Measurements from ENCODE around the gene ZNF284.

Gene ZNF284

GRCh38 chr19:44050740-44051649 lies 21.0 kb upstream of the ZNF284 start:
- H3K4me3 ChIP-seq (replicated peaks in 1 of 2; ENCODE audit: low read depth in 2 of 2, low read length in 2 of 2) = peak overlapping the region; percentile 90 to 95
- peak in 1 of 2 donors; percentile 8 for DNase-seq (ENCODE audit: low read depth in 2 of 2)
- TF ChIP-seq, protein P1, sequence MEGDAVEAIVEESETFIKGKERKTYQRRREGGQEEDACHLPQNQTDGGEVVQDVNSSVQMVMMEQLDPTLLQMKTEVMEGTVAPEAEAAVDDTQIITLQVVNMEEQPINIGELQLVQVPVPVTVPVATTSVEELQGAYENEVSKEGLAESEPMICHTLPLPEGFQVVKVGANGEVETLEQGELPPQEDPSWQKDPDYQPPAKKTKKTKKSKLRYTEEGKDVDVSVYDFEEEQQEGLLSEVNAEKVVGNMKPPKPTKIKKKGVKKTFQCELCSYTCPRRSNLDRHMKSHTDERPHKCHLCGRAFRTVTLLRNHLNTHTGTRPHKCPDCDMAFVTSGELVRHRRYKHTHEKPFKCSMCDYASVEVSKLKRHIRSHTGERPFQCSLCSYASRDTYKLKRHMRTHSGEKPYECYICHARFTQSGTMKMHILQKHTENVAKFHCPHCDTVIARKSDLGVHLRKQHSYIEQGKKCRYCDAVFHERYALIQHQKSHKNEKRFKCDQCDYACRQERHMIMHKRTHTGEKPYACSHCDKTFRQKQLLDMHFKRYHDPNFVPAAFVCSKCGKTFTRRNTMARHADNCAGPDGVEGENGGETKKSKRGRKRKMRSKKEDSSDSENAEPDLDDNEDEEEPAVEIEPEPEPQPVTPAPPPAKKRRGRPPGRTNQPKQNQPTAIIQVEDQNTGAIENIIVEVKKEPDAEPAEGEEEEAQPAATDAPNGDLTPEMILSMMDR (IDR thresholded peaks at IDR 0.05; ENCODE audit: low read depth, low read length) = no peak

DNA sequence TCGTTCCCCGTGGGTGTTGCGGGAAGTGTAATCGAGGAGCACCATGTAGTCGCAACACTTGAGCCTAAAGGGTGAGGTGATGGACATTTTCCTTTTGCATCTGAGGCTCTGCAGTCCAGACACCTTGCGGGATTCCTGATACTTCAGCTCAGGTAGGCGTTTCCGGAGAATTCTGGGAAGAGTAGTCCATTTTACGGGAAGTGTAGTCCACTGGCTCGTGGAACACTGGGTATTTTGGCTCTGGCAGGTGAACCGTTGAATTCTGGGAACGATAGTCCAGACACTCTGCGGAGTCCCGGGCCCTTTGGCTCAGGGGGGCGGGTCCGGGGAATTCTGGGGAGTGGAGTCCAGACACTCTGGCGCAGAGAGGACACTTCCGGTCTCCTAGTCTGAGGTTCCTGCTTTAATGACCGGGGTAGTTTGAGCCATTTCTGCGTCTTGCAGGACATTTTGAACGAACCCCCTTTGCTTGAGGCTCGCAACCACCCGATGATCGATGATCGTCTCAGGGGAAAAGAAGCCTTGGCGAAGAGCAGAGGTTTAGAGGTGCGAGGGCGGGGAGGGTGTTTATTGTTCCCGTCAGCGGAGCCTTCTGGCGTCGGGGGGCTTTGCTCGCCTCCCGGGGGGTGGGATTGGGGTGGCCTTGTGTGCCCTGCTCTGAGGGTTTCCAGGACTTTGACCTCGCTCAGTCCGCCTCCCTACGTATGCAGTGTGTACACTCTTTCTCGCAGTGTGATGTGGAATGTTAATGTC lies 20.1 kb upstream of the ZNF284 start, which contains the start of gene ZNF223:
Gene ZNF223, plus strand, starts transcription at position 387 of the 753 bp plus-strand sequence. CDS start 3,141 bp downstream, outside the sequence.
- H3K4me3 ChIP-seq (replicated peaks in 1 of 2; ENCODE audit: low read depth in 2 of 2, low read length in 2 of 2) = peak within 1 kb of the TSS; percentile 90 to 95
- DNase-seq (ENCODE audit: low read depth in 2 of 2) = peak; percentile 92 to 95
- TF ChIP-seq, protein P1 (IDR thresholded peaks at IDR 0.05; ENCODE audit: low read depth, low read length) = no peak

DNA sequence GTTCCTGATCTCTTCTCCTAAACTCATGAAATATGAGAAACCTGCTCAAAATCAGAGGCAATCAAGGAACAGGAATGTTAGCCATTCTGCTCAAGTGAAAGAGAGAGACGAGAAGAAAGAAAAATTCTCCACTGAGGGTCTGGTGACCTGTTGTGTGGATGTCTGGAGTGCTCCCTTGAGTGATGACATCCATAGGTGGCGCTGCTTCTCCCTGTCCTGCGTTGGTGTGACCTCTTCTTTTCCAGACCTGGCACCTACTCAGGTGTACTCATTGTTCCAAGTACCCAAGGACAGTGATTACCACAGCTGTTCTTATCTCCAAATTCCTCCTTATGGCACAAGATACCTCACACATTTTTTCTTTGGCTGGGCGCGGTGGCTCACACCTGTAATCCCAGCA lies 16.1 kb upstream of the ZNF284 start:
- TF ChIP-seq, protein P1 (IDR thresholded peaks at IDR 0.05; ENCODE audit: low read depth, low read length) = no peak
- H3K4me3 ChIP-seq (replicated peaks in 1 of 2; ENCODE audit: low read depth in 2 of 2, low read length in 2 of 2) = no peak overlapping the region
- no peak for DNase-seq (ENCODE audit: low read depth in 2 of 2)

- DNase-seq (ENCODE audit: low read depth in 2 of 2) = no peak
- H3K4me3 ChIP-seq (replicated peaks in 1 of 2; ENCODE audit: low read depth in 2 of 2, low read length in 2 of 2) = no peak overlapping the region
- TF ChIP-seq, protein P1 (IDR thresholded peaks at IDR 0.05; ENCODE audit: low read depth, low read length) = no peak
Measured at GRCh38 chr19:44059229-44059628, 12.7 kb upstream of the ZNF284 start.

- H3K4me3 ChIP-seq (replicated peaks in 1 of 2; ENCODE audit: low read depth in 2 of 2, low read length in 2 of 2) = no peak overlapping the region
- no peak for DNase-seq (ENCODE audit: low read depth in 2 of 2)
- TF ChIP-seq, protein P1 (IDR thresholded peaks at IDR 0.05; ENCODE audit: low read depth, low read length) = no peak
Measured at GRCh38 chr19:44061038-44061437, 10.9 kb upstream of the ZNF284 start.

DNA sequence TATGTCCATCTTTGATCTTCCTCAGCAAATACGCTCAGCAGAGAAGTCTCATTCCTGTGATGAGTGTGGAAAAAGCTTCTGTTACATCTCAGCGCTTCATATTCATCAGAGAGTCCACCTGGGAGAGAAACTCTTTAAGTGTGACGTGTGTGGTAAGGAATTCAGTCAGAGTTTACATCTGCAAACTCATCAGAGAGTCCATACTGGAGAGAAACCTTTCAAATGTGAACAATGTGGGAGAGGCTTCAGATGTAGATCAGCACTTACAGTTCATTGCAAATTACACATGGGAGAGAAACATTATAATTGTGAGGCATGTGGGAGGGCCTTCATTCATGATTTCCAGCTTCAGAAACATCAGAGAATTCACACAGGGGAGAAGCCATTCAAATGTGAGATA lies 5.7 kb upstream of the ZNF284 start:
- no peak for DNase-seq (ENCODE audit: low read depth in 2 of 2)
- TF ChIP-seq, protein P1 (IDR thresholded peaks at IDR 0.05; ENCODE audit: low read depth, low read length) = no peak
- no peak overlapping the region for H3K4me3 ChIP-seq (replicated peaks in 1 of 2; ENCODE audit: low read depth in 2 of 2, low read length in 2 of 2)
